Measurements from ENCODE around the gene NCAM1. TPM values are rescaled to one million over a fixed set of nuclear protein-coding genes. Genes with fewer than 3 reads are reported as not detected.
A peak's percentile ranks its signal among the peaks of the same experiment; 100 is the strongest.
"Not testable (repeated sequence)": the region's sequence is repeated elsewhere in the genome, so short reads cannot be mapped to it uniquely, and the experiment has no call there.

NCAM1 gene
- polyA plus RNA-seq, 5 donors, result 30.1 to 47.5 (median 41.5) TPM

DNA sequence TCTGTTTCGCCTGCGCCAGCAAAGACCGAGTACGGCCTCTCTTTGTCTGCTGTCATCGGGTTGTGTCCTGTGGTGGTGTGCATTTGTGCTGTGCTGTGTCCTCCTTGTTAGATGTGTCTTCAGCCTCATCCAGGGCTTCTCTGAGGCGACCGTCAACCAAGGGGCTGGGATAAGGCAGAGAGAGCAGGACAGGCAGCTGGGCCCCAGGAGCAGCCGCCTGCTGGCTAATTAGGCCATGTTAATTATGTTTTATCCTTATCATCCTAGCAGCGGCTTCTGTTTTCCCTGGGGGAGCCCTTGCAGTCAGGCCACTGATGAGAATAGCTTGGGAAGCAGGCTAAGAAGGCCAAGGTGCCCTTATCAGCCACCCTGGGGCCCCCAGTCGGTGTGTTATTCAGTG is 312.5 kb downstream of the NCAM1 start:
- DNase-seq, result no peak

- no peak for DNase-seq
These were observed 313.7 kb downstream of the NCAM1 start for GRCh38 chr11:113274713-113275582.

GRCh38 chr11:113275602-113276001 is 314.4 kb downstream of the NCAM1 start:
- no peak for DNase-seq

DNA sequence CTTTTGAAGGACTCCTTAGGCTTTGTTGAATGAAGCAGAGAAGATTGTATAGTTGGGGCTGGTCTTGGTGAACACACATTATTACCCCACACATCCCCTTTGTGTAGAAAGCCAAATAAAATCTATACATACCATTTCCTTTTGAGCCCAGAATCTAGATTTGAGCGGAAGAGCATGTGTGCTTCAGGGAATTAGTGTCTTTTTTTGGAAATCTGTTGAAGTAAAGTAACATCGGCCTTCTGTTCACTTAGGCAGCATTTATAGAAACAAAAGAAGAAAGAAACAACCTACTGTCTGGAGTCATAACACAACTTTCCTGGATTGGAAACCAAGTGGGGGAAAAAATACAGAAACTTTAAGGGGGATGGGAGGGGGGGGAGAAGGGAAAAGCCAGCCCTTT is 315.2 kb downstream of the NCAM1 start:
- no peak for DNase-seq

- DNase-seq, result no peak
These were observed 316.7 kb downstream of the NCAM1 start for GRCh38 chr11:113277907-113278306.

DNA sequence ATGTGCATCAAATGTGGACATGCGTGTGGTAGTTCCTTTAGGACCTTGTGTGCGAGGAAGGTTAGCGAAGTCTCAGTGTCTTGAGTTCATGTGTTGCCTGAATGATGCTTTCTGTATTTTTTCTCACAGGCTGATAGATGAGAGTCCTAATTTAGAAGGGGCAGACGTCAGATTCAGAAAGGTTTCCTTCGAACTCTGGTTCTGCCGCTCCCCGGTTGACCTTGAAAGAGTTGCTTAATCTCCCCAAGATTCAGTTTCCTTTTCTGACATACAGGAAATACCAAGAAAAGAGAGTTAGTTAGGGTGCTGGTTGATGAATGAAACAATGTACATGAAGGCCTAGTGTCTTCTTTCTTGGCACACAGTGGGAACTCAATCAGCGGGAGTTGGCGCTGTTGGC is 317.3 kb downstream of the NCAM1 start:
- no peak for DNase-seq

DNA sequence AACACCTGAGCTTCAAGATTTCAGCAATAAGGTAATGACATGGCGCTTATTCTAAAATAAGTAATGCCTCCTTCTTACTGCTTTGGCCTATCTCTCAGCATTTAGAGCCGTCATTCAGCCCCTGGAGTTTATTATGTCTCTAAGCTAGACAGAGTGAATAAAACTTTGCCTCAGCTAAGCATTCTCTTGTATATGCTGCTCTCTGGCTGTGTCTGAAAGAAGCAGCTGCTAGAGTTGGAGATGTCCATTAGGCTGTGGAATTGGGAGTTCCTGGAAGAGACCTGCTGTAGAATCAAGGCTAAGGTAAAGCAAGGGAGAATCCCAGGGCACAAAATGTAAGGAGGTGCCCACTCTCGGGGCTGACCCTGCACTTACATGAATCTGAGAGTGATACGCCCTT is 317.7 kb downstream of the NCAM1 start:
- DNase-seq, result no peak

GRCh38 chr11:113279591-113279990 is 318.4 kb downstream of the NCAM1 start:
- no peak for DNase-seq

GRCh38 chr11:113281052-113281725 is 320.0 kb downstream of the NCAM1 start:
- no peak for DNase-seq

DNA sequence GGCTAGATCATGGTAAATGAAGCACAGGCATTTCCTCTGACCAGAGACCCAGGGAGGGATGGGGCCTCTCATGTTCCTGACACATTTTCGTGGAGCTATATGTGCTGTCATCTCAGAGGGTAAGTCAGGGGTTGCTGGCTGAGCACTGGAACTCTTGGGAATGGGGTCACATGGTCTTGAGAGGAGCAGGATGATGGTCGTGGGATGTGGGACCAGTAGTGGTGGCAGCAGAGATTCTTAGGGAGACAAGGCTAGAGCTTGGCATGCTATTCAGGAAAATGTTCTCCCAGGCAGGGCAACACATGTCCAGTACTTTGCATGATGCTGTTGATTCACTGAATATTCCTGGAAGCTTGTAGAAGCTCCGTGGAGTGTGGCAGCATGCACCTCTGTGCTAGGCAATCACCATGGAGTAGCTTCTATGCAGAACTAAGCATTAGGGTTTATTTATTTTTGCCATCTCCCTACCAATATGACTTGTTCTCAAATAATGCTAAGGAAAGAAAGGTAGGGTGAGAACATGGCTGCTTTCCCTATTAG is 321.7 kb downstream of the NCAM1 start:
- DNase-seq, result no peak

DNA sequence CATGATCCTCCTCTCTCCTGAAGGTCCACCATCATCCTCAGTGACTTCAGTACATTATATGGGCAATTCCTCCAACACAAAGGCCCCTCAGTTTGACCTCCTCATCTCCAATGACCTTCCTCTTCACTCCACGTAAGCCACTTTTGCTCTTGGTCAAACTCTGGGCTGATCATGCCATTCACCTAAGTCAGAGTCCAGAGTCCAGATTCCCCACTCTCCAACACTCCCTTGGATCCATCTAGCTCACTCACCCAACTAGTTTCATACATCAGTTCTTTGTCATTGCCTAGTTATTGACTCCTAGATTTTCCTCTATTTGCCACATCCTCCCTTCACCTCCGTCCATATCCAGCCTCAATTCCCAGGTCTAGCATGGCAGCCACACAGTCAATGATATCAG is 322.7 kb downstream of the NCAM1 start:
- no peak for DNase-seq

GRCh38 chr11:113286009-113286408 is 324.8 kb downstream of the NCAM1 start:
- DNase-seq, result no peak

- no peak for DNase-seq
These were observed 325.6 kb downstream of the NCAM1 start for GRCh38 chr11:113286509-113287497.

GRCh38 chr11:113287801-113288200 is 326.6 kb downstream of the NCAM1 start:
- peak; percentile 16 to 18 for DNase-seq

DNA sequence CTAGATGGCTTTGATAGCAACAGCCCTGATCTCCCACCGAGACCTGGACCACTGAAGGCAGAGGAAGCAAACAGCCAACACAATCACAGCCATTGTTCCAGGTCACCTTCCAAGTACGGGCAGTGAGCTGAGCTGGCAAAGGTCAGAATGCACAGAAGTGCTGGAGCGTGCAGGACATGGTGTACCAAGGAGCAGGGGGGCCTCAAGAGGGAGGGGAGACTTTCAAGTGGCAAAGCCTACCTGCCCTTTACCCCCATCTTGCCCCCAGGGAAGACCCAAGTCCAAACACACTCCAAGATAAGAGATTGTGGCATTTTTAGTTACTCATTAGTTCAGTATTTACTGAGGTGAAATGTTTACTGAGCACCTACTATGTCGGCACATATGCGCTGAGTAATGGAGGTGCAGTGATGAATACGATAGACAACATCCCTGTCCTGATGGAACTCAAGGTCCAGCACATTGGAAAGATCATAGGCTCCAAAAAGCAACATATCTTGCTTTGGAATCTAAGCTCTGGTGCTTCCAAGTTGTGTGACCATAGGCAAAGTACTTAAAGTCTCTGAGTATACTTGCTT is 327.2 kb downstream of the NCAM1 start:
- DNase-seq, result no peak

DNA sequence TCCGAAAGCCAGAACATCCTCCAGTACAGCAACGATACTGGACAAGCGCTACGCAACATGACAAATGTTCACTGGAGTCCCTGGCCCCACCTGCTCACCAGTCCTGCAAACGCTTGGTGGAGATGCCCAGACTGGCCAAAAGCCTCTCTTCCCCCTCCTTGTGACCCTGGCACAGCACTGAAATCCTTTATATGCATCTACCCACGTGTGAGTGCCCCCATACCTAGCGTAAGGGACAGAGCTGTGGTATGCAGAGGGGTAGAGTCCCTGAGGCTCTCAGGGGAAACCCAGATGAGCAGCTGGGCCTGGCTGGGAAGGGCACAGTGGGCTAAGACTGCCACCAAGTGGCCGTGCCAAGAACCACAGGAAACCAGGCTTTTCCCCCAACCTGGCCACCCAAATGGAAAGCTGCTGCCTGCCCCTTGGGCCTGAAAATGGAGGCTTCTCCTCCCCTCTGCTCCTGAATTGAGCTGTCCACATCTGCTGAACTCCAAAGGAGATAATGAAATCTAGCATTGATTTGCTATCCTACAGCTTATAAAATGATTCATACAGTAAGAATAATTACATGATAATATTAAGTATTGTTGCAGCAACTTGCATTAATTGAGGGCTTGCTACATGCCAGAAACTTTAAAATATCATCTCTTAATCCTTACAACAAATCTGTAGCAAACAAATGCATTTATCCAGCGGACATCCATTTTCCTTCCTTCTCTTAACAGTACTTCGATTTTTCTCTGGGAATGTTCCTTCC is 328.4 kb downstream of the NCAM1 start:
- peak; percentile 49 to 67 for DNase-seq

DNA sequence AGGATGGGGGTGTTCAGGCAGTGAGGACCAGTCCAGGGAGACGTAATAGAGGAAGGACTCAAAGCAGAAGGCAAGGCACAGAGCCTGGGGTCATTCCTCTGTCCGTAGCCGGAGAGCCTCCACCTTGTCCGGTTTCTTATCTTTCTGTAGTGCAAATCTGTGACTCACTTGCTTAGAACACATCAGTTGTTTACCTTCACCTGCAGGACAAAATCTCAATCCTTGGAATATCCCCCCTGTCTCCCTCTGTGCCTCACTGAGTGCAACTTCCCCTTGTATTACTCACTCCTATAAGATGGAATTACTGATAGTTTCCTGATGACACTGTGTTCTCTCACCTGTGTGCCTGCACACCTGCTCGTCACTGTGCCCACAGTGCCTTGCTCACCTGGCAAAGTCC is 332.7 kb downstream of the NCAM1 start:
- DNase-seq, result no peak

- no peak for DNase-seq
These were observed 334.8 kb downstream of the NCAM1 start for GRCh38 chr11:113295993-113296392.

GRCh38 chr11:113296447-113297205 is 335.4 kb downstream of the NCAM1 start:
- no peak for DNase-seq

GRCh38 chr11:113298496-113298895 is 337.3 kb downstream of the NCAM1 start:
- not testable (repeated sequence) for DNase-seq

All from right lung (tissue), 5 donors.